ENCODE results near the gene CST6.

Gene CST6

GRCh38 chr11:65981972-65982823 lies 29.6 kb upstream of the CST6 start:
- intact Hi-C loops (cut with DNase I): loop anchor here (10.0 kb wide), 1 partner anchor 357 kb away; no protein-coding TSS in a partner anchor
- DNase-seq: no peak

- intact Hi-C loops (cut with DNase I): loop anchor here (10.0 kb wide), 1 partner anchor 358 kb away; no protein-coding TSS in a partner anchor
These were observed 28.8 kb upstream of the CST6 start for GRCh38 chr11:65982824-65983588.

GRCh38 chr11:65983589-65983987 lies 28.2 kb upstream of the CST6 start:
- DNase-seq: no peak
- intact Hi-C loops (cut with DNase I): loop anchor here (10.0 kb wide), 1 partner anchor 359 kb away; no protein-coding TSS in a partner anchor

More at GRCh38 chr11:65982824-65983588, 28.8 kb upstream of the CST6 start:
- no peak for DNase-seq

- DNase-seq: no peak
- intact Hi-C loops (cut with DNase I): loop anchor here (10.0 kb wide), 1 partner anchor 363 kb away; no protein-coding TSS in a partner anchor
These were observed 24.5 kb upstream of the CST6 start for GRCh38 chr11:65987336-65987735.

- intact Hi-C loops (cut with DNase I): loop anchor here (10.0 kb wide), 1 partner anchor 364 kb away; no protein-coding TSS in a partner anchor
- peak; percentile 56 to 96 (median 92) for DNase-seq
These were observed 22.8 kb upstream of the CST6 start for GRCh38 chr11:65988791-65989592.

- intact Hi-C loops (cut with DNase I): loop anchor here (10.0 kb wide), 1 partner anchor 107 kb away; the partner anchor contains the start of gene FIBP
- no peak for DNase-seq
These were observed 19.8 kb upstream of the CST6 start for GRCh38 chr11:65992056-65992455.

GRCh38 chr11:65997286-65997685 lies 14.5 kb upstream of the CST6 start:
- DNase-seq: no peak
- intact Hi-C loops (cut with DNase I): loop anchor here (10.0 kb wide), 1 partner anchor 112 kb away; the partner anchor contains the start of gene FIBP

GRCh38 chr11:66001942-66002647 lies 9.7 kb upstream of the CST6 start, which contains the start of the genes BANF1 and EIF1AD:
TSS of gene BANF1 (plus strand) at chr11:66002503. CDS start at chr11:66003251, 748 bp downstream.
TSS of gene EIF1AD (minus strand) at chr11:66002157. CDS start at chr11:66000389, 1,768 bp downstream.
- intact Hi-C loops (cut with DNase I): loop anchor here (1.0 kb wide), 2 partner anchors 41 to 50 kb away; partner anchors contain the start of genes SART1 and SF3B2

GRCh38 chr11:66002648-66003225 lies 9.1 kb upstream of the CST6 start:
- DNase-seq: peak in 8 of 42 donors; percentile 23 to 73 (median 38)
- intact Hi-C loops (cut with DNase I): loop anchor here (1.0 kb wide), 2 partner anchors 41 to 50 kb away; partner anchors contain the start of genes SART1 and SF3B2

More at GRCh38 chr11:66001942-66002647, 9.7 kb upstream of the CST6 start, which contains the start of the genes BANF1 and EIF1AD:
- DNase-seq: peak; percentile 85 to 99 (median 96)

- intact Hi-C loops (cut with DNase I): no loop called here
- no peak for DNase-seq
These were observed 8.5 kb upstream of the CST6 start for GRCh38 chr11:66003291-66003690.

GRCh38 chr11:66004186-66004585 lies 7.6 kb upstream of the CST6 start:
- no peak for DNase-seq
- intact Hi-C loops (cut with DNase I): no loop called here

GRCh38 chr11:66006134-66006890 lies 5.5 kb upstream of the CST6 start:
- no peak for DNase-seq
- intact Hi-C loops (cut with DNase I): no loop called here

- intact Hi-C loops (cut with DNase I): no loop called here
- no peak for DNase-seq
These were observed 5.0 kb upstream of the CST6 start for GRCh38 chr11:66006891-66007176.

- intact Hi-C loops (cut with DNase I): no loop called here
- no peak for DNase-seq
These were observed 4.6 kb upstream of the CST6 start for GRCh38 chr11:66007201-66007634.

- intact Hi-C loops (cut with DNase I): no loop called here
- DNase-seq: no peak
These were observed 3.7 kb upstream of the CST6 start for GRCh38 chr11:66008095-66008467.

GRCh38 chr11:66008468-66009101 lies 3.2 kb upstream of the CST6 start:
- intact Hi-C loops (cut with DNase I): no loop called here
- no peak for DNase-seq

All from head of caudate nucleus (tissue), 42 donors.